Measurements from ENCODE around the gene QRICH2.
A peak's percentile ranks its signal among the peaks of the same experiment; 100 is the strongest.

QRICH2 gene

DNA sequence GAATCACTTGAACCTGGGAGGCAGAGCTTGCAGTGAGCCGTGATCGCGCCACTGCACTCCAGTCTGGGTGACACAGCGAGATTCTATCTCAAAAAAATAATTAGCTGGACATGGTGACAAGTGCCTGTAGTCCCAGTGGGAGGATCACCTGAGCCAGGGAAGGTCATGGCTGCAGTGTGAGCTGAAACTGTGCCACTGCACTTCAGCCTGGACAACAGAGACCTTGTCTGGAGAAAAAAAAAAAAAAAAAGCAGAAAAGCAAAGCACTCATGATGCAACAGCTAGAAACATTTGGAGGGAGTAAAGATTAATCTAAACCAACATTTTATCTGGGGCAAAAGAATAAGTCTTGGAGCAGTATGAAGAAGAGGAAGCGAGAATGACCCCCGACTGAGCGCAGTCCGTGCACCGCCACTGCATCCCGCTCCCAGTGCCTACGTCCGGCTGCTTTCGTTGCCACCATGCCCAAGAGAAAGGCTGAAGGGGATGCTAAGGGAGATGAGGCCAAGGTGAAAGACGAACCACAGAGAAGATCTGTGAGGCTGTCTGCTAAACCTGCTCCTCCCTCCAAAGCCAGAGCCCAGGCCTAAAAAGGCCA, 37.4 kb upstream of the QRICH2 start:
- peaks cover 78% of the 10 kb centered on the region for H3K36me3 ChIP-seq

DNA sequence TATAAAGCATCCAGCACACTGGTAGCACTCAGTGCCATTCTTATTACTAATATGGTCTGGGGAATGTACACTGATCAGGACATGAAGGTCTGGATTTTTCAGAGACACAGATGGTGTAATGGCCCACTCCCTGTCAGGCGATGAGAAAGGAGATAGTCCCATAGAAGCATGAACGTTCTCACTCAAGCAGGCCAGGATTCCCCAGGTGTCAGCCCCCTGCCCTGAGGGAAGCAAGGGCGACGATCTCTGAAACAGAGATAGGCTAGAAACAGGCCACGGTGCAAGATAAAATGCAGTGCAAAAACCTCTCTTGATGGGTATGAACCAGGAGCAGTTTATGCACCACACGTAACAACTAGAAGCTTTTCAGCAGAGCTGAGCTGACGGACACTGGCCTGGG, 35.0 kb upstream of the QRICH2 start:
- peaks cover 85% of the 10 kb centered on the region for H3K36me3 ChIP-seq

More for the DNA sequence above, 37.4 kb upstream of the QRICH2 start:
- Histone ChIP-seq H3K9ac (0 out of 2 replicates have a peak overlapping the region, but pooled peaks have one; percentile 6), H3K9me3 (no peaks in the 10 kb centered on the region), H3K27ac (no peak overlapping the region), H3K27me3 (no peaks in the 10 kb centered on the region), H4K20me1 (no peaks in the 10 kb centered on the region), H3K4me2 (no peak overlapping the region), H3K4me3 (no peak overlapping the region), H3K4me1 (no peaks in the 10 kb centered on the region)
- TF ChIP-seq Cebpa-rat (IDR thresholded peaks at IDR 0.05): no peak

DNA sequence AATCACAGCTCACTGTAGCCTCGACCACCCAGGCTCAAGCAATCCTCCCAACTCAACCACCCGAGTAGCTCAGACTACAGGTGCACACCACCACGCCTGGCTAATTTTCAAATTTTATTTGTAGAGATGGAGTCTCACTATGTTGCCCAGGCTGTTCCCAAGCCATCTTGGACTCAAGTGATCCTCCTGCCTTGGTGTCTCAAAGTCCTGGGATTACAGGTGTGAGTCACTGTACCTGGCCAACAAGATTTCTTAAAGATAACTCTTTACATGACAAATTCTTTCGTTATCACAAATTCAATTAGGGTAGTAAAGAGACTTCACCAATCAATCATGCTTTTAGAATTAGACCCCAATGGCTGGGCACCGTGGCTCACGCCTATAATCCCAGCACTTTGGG, 33.2 kb upstream of the QRICH2 start:
- Histone ChIP-seq H4K20me1 (no peaks in the 10 kb centered on the region), H3K9me3 (no peaks in the 10 kb centered on the region), H3K36me3 (peaks cover 67% of the 10 kb centered on the region), H3K4me1 (peaks cover 15% of the 10 kb centered on the region), H3K27me3 (no peaks in the 10 kb centered on the region), H3K9ac (no peak overlapping the region), H3K4me3 (no peak overlapping the region), H3K27ac (no peak overlapping the region), H3K4me2 (no peak overlapping the region)
- TF ChIP-seq Cebpa-rat (IDR thresholded peaks at IDR 0.05): no peak

More for the DNA sequence above, 35.0 kb upstream of the QRICH2 start:
- Histone ChIP-seq H3K4me1 (peaks cover under 1% of the 10 kb centered on the region), H3K9me3 (no peaks in the 10 kb centered on the region), H3K4me3 (no peak overlapping the region), H3K27me3 (no peaks in the 10 kb centered on the region), H4K20me1 (no peaks in the 10 kb centered on the region), H3K27ac (no peak overlapping the region), H3K4me2 (no peak overlapping the region), H3K9ac (no peak overlapping the region)
- TF ChIP-seq Cebpa-rat (IDR thresholded peaks at IDR 0.05): no peak

DNA sequence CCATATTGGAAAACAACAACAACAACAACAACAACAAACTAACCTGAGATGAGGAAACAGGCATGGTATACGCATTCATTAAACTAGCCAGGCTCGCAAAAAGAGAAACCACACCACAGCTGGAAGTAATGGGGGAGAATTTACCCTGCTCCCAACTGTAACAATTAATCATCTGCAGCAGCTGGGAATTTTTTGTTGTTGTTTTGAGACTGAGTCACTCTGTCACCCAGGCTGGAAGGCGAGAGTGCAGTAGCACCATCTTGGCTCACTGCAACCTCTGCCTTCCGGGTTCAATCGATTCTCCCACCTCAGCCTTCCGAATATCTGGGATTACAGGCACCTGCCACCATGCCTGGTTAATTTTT, 29.3 kb upstream of the QRICH2 start:
- H3K36me3 ChIP-seq: peaks cover 49% of the 10 kb centered on the region
- H3K27me3 ChIP-seq: no peaks in the 10 kb centered on the region
- H3K9ac ChIP-seq: no peak overlapping the region
- H3K4me3 ChIP-seq: no peak overlapping the region
- H3K4me2 ChIP-seq: peak overlapping the region; percentile 47
- H3K27ac ChIP-seq: 0 out of 2 replicates have a peak overlapping the region, but pooled peaks have one; percentile 23
- no peaks in the 10 kb centered on the region for H3K9me3 ChIP-seq
- no peaks in the 10 kb centered on the region for H4K20me1 ChIP-seq
- TF ChIP-seq Cebpa-rat (IDR thresholded peaks at IDR 0.05): no peak
- peaks cover 15% of the 10 kb centered on the region for H3K4me1 ChIP-seq

GRCh38 chr17:76336756-76337412, 28.8 kb upstream of the QRICH2 start:
- H3K4me2 ChIP-seq: peak overlapping the region; percentile 47
- H3K27me3 ChIP-seq: no peaks in the 10 kb centered on the region
- no peaks in the 10 kb centered on the region for H4K20me1 ChIP-seq
- H3K4me1 ChIP-seq: peaks cover 15% of the 10 kb centered on the region
- H3K4me3 ChIP-seq: no peak overlapping the region
- no peaks in the 10 kb centered on the region for H3K9me3 ChIP-seq
- H3K27ac ChIP-seq: no peak overlapping the region
- H3K9ac ChIP-seq: no peak overlapping the region
- TF ChIP-seq Cebpa-rat (IDR thresholded peaks at IDR 0.05): no peak
- peaks cover 49% of the 10 kb centered on the region for H3K36me3 ChIP-seq

DNA sequence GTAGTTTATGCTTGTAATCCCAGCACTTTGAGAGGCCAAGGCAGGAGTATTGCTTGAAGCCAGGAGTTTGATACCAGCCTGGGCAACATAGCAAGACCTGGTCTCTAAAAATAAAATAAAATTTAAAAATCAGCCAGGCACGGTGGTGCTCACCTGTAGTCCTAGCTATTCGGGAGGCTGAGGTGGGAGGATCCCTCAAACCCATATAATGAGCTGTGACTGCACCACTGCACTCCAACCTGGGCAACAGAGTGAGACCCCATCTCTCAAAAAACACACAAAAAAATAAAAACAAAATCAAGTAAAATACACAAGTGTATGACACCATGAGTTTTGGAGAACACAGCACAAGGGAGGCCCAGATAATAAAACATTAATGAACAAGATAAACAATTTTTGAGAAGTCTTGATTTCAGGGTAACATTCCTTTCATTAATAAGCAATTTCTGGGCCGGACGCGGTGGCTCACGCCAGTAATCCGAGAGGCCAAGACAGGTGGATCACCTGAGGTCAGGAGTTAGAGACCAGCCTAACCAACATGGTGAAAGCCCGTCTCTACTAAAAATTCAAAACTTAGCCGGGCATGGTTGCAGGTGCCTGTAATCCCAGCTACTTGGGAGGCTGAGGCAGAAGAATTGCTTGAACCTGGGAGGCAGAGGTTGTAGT, 27.8 kb upstream of the QRICH2 start:
- Histone ChIP-seq H3K36me3 (peaks cover 49% of the 10 kb centered on the region), H3K4me1 (peaks cover 15% of the 10 kb centered on the region), H3K4me2 (no peak overlapping the region), H3K9me3 (no peaks in the 10 kb centered on the region), H4K20me1 (no peaks in the 10 kb centered on the region), H3K27me3 (no peaks in the 10 kb centered on the region), H3K27ac (no peak overlapping the region), H3K4me3 (no peak overlapping the region), H3K9ac (no peak overlapping the region)
- no peak for TF ChIP-seq Cebpa-rat (IDR thresholded peaks at IDR 0.05)

- H3K4me1 ChIP-seq: peaks cover 15% of the 10 kb centered on the region
- no peak overlapping the region for H3K27ac ChIP-seq
- no peaks in the 10 kb centered on the region for H3K9me3 ChIP-seq
- H4K20me1 ChIP-seq: no peaks in the 10 kb centered on the region
- H3K27me3 ChIP-seq: no peaks in the 10 kb centered on the region
- no peak overlapping the region for H3K4me2 ChIP-seq
- H3K4me3 ChIP-seq: no peak overlapping the region
- peaks cover 50% of the 10 kb centered on the region for H3K36me3 ChIP-seq
- no peak for TF ChIP-seq Cebpa-rat (IDR thresholded peaks at IDR 0.05)
- no peak overlapping the region for H3K9ac ChIP-seq
These were observed 25.8 kb upstream of the QRICH2 start for GRCh38 chr17:76333673-76334505.

DNA sequence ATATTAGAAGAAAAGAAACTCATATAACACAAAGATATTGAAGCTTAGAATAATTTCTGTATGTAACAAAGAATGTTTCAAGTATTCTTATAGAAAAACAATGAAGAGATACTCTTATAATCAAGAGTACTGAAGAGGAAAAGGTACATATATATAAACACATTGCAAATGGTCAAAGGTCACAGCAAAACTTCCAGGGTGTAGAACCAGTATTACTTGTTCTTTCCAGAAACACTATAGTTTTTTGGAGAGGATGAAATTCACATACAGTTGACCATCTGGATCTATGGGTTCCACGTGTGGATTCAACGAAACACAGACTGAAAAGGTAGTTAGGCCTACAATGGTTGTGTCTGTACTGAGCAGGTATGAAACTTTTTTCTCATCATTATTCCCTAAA, 23.0 kb upstream of the QRICH2 start:
- H3K9me3 ChIP-seq: no peaks in the 10 kb centered on the region
- H3K4me2 ChIP-seq: no peak overlapping the region
- no peak overlapping the region for H3K4me3 ChIP-seq
- H3K27me3 ChIP-seq: no peaks in the 10 kb centered on the region
- H3K4me1 ChIP-seq: no peaks in the 10 kb centered on the region
- H3K27ac ChIP-seq: no peak overlapping the region
- H3K36me3 ChIP-seq: peaks cover 78% of the 10 kb centered on the region
- no peaks in the 10 kb centered on the region for H4K20me1 ChIP-seq
- no peak overlapping the region for H3K9ac ChIP-seq
- no peak for TF ChIP-seq Cebpa-rat (IDR thresholded peaks at IDR 0.05)

DNA sequence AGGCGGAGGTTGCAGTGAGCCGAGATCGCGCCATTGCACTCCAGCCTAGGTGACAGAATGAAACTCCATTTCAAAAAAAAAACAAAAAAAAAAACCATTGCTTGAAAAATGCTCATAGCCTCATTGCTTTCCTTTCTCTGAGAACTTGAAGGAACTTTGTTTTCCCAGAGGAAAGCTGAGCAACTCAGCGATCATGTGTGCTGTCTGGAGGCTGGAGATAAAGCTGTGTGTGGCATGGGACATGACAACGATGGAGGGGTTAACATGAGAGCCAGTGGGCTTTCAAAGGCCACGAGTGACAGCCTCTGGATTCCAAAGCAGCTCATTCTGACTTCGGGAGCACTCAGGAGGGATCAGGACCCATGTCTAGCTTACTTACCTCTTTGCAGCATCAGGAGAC, 21.6 kb upstream of the QRICH2 start:
- no peak for TF ChIP-seq Cebpa-rat (IDR thresholded peaks at IDR 0.05)
- no peaks in the 10 kb centered on the region for H4K20me1 ChIP-seq
- H3K4me1 ChIP-seq: no peaks in the 10 kb centered on the region
- H3K4me2 ChIP-seq: no peak overlapping the region
- H3K4me3 ChIP-seq: no peak overlapping the region
- no peak overlapping the region for H3K9ac ChIP-seq
- no peak overlapping the region for H3K27ac ChIP-seq
- H3K36me3 ChIP-seq: peaks cover 86% of the 10 kb centered on the region
- H3K9me3 ChIP-seq: no peaks in the 10 kb centered on the region
- H3K27me3 ChIP-seq: no peaks in the 10 kb centered on the region

All from BLaER1 (cell line).